Fibroblast of lung (primary cell): Measurements from ENCODE around the gene PPP1R2.

Experiments used
- EZH2 ChIP-seq: IDR thresholded peaks from 2 replicates; pipeline ENCODE4 v1.5.1; 2012; ENCODE audit warnings: low read length, control low read depth, mild to moderate bottlenecking; ENCODE audit errors: missing control alignments
- TF ChIP-seq, protein P1 (sequence below), 2 donors: IDR thresholded peaks in 1 of 2; conservative IDR thresholded peaks in 1 of 2; 1 replicate in 1 of 2; 2 replicates in 1 of 2; pipeline ENCODE4 v1.5.1; 2011 to 2012; ENCODE audit warnings: low read length in 2 of 2, control low read depth in 1 of 2, inconsistent platforms in 1 of 2, low read depth in 1 of 2, mild to moderate bottlenecking in 1 of 2

DNA sequence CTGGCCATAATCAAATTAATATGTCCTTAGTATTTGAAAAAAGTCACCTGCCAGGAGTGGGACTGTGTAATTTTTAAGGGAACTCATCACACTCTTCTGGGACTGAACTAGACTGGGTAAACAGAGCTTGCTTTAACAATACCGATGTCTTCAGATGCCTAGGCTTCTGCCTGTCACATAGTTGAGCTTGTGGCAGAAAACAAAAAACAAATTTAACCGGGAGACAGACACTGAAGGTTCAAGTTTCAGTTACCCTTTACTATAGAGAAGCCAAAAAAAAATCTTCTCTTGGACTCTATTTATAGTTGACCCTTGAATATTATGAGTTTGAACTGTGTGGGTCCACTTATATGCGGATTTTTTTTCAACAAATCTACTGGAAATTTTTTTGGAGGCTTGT lies 10.8 kb downstream of the PPP1R2 start:
- TF ChIP-seq, protein P1, sequence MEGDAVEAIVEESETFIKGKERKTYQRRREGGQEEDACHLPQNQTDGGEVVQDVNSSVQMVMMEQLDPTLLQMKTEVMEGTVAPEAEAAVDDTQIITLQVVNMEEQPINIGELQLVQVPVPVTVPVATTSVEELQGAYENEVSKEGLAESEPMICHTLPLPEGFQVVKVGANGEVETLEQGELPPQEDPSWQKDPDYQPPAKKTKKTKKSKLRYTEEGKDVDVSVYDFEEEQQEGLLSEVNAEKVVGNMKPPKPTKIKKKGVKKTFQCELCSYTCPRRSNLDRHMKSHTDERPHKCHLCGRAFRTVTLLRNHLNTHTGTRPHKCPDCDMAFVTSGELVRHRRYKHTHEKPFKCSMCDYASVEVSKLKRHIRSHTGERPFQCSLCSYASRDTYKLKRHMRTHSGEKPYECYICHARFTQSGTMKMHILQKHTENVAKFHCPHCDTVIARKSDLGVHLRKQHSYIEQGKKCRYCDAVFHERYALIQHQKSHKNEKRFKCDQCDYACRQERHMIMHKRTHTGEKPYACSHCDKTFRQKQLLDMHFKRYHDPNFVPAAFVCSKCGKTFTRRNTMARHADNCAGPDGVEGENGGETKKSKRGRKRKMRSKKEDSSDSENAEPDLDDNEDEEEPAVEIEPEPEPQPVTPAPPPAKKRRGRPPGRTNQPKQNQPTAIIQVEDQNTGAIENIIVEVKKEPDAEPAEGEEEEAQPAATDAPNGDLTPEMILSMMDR (conservative IDR thresholded peaks at IDR 0.05 in 1 of 2, IDR thresholded peaks at IDR 0.05 in 1 of 2; ENCODE audit: low read depth in 1 of 2, low read length in 2 of 2) = no peak
- no peak for TF ChIP-seq EZH2
